ENCODE results near the gene FAM193B. TPM values are rescaled to one million over a fixed set of nuclear protein-coding genes. Genes with fewer than 3 reads are reported as not detected.

Gene FAM193B
- total and polyA plus RNA-seq, 9 of the 15 experiments (the other 6 are each of a cell fraction or from before 2014, with no cell fraction given) = 4.4 to 76.4 (median 37.3) TPM

- no TSS peak for BruUV-seq (replicated peaks)
- no peak overlapping the region for H3K4me2 ChIP-seq (ENCODE audit: insufficient read depth, low read length)
- POLR2A ChIA-PET = interaction anchor here (0.7 to 3.4 kb wide), 4 partner anchors 12 to 76 kb away, joined by 3 to 30 read pairs (median 5); partner anchors contain the start of gene DBN1
- H3K9me3 ChIP-seq (replicated peaks; ENCODE audit: control insufficient read depth, insufficient read depth, low read depth, low read length) = no peaks in the 10 kb centered on the region
- CTCF ChIA-PET (ENCODE audit: low intra/inter-chr PET ratio) = interaction anchor here (1.1 to 2.2 kb wide), 2 partner anchors 10 to 34 kb away, joined by 4 to 19 read pairs; no protein-coding TSS in a partner anchor
- H3K9ac ChIP-seq (ENCODE audit: insufficient read depth in 1 of 2, low read depth in 2 of 2, low read length in 2 of 2) = peak overlapping the region in 1 of 2 experiments; percentile 58; a peak in 2 of 4 replicates
- no peak overlapping the region for H3K4me3 ChIP-seq
- DNase-seq (ENCODE audit: extremely low read depth in 1 of 4, low spot score in 3 of 4) = no peak
- in situ Hi-C loops (cut with MboI) = no loop called here
- intact Hi-C loops (cut with micrococcal nuclease) = no loop called here
- ATAC-seq = no peak
- no peak for FAIRE-seq
- H4K20me1 ChIP-seq (replicated peaks; ENCODE audit: control insufficient read depth, insufficient read depth, low read length) = peaks cover 3% of the 10 kb centered on the region; the same call in 1 of the 2 replicates
- H3K79me2 ChIP-seq (ENCODE audit: control insufficient read depth, insufficient read depth, low read length) = peaks cover 27% of the 10 kb centered on the region
- no peak overlapping the region for H3K27ac ChIP-seq (ENCODE audit: extremely low read depth, low read depth, low read length)
- WGBS (ENCODE audit: insufficient coverage, low coverage, missing lambda C conversion rate) = 89% methylated on average over 12 of the region's 15 CpGs
- H3K36me3 ChIP-seq (ENCODE audit: control insufficient read depth, insufficient read depth, low read length) = peaks cover 84% of the 10 kb centered on the region; the same call in 2 of the 3 replicates
- no peaks in the 10 kb centered on the region for H3K27me3 ChIP-seq (ENCODE audit: control insufficient read depth in 2 of 2, insufficient read depth in 2 of 2, low read length in 2 of 2)
- H2AFZ ChIP-seq (ENCODE audit: low read depth, low read length) = no peak overlapping the region
- H3K4me1 ChIP-seq (replicated peaks in 1 of 2; ENCODE audit: control insufficient read depth in 2 of 2, insufficient read depth in 2 of 2, low read length in 2 of 2) = peaks cover 29 to 69% of the 10 kb centered on the region in 2 experiments
- H3K9me1 ChIP-seq (ENCODE audit: control insufficient read depth, insufficient read depth, low read length) = no peaks in the 10 kb centered on the region
- TF ChIP-seq RERE (CRISPR knock-in tag; IDR thresholded peaks at IDR 0.05; ENCODE audit: borderline replicate concordance) (no peak), RFX1 (IDR thresholded peaks at IDR 0.05) (no peak), DIDO1 (tag; IDR thresholded peaks at IDR 0.05; ENCODE audit: low read depth) (no peak), PML (IDR thresholded peaks at IDR 0.05; ENCODE audit: low read length) (no peak), ELF1 (tag; IDR thresholded peaks at IDR 0.05) (no peak), DNMT1 (IDR thresholded peaks at IDR 0.05) (no peak), ZNF583 (CRISPR knock-in tag; IDR thresholded peaks at IDR 0.05) (no peak), NFE2 (IDR thresholded peaks at IDR 0.05; ENCODE audit: low read depth) (no peak), FUS (optimal IDR thresholded peaks at IDR 0.05; ENCODE audit: low read depth, low read length) (no peak), CSDE1 (IDR thresholded peaks at IDR 0.05) (no peak), NCOA1 (IDR thresholded peaks at IDR 0.05; ENCODE audit: low read depth) (no peak), NCOA2 (IDR thresholded peaks at IDR 0.05; ENCODE audit: partially characterized antibody in 2 of 2) (no peak), ETV5 (CRISPR knock-in tag; IDR thresholded peaks at IDR 0.05; ENCODE audit: low read depth) (no peak)
- TF ChIP-seq, protein P1, sequence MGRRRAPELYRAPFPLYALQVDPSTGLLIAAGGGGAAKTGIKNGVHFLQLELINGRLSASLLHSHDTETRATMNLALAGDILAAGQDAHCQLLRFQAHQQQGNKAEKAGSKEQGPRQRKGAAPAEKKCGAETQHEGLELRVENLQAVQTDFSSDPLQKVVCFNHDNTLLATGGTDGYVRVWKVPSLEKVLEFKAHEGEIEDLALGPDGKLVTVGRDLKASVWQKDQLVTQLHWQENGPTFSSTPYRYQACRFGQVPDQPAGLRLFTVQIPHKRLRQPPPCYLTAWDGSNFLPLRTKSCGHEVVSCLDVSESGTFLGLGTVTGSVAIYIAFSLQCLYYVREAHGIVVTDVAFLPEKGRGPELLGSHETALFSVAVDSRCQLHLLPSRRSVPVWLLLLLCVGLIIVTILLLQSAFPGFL (CRISPR knock-in tag; IDR thresholded peaks at IDR 0.05) = no peak
- TF ChIP-seq, protein P2, sequence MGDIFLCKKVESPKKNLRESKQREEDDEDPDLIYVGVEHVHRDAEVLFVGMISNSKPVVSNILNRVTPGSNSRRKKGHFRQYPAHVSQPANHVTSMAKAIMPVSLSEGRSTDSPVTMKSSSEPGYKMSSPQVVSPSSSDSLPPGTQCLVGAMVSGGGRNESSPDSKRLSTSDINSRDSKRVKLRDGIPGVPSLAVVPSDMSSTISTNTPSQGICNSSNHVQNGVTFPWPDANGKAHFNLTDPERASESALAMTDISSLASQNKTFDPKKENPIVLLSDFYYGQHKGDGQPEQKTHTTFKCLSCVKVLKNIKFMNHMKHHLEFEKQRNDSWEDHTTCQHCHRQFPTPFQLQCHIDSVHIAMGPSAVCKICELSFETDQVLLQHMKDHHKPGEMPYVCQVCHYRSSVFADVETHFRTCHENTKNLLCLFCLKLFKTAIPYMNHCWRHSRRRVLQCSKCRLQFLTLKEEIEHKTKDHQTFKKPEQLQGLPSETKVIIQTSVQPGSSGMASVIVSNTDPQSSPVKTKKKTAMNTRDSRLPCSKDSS (IDR thresholded peaks at IDR 0.05; ENCODE audit: low read depth, partially characterized antibody) = no peak
Observed at GRCh38 chr5:177490311-177490991, 63.9 kb downstream of the FAM193B start.

All from K562 (cell line).